Astrocyte of the spinal cord (primary cell): ENCODE data around the gene PMIS2.

ENCODE experiments used
- DNase-seq: peaks from one replicate; pipeline ENCODE4 v3.0.0; 2011; ENCODE audit warnings: low read depth, low spot score
- H3K4me3 ChIP-seq: 2 replicates; pipeline ENCODE4 v1.5.1; 2011; ENCODE audit warnings: low read depth, mild to moderate bottlenecking, low read length, moderate library complexity
- in situ Hi-C: cut with HindIII; loops from 2 replicates; pipeline ENCODE4 v1.10.0; 2017; ENCODE audit warnings: low sequenced_read_pairs
- TF ChIP-seq, protein P1 (sequence below): IDR thresholded peaks from 2 replicates; pipeline ENCODE4 v1.5.1; 2012; ENCODE audit warnings: low read depth, mild to moderate bottlenecking, low read length, inconsistent platforms

The PMIS2 gene

DNA sequence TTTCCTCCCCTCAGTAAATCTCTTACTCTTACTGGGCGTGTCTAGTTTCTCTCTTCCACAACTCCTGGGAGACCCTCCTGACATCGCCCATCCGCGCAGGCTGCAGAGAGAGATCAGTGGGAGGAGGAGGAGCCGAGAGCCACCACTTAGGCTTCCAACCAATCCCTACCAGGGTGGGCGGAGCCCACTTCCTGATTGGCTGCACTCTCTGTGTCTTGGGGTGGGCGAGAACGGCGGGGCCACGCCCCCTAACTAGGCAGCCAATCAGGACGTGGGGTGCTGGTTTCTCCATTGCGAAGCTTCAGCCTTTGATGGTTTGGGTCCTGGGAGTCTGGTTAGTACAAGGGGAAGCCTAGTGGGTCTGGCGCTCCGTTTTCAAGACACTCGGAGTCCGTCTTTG, at the start of gene PMIS2:
Gene PMIS2 (plus strand): TSS at position 326 of the 400 bp plus-strand sequence. CDS start 87 bp downstream, outside the sequence.
- no peak for DNase-seq
- no peak within 1 kb of the TSS for H3K4me3 ChIP-seq
- TF ChIP-seq, protein P1, sequence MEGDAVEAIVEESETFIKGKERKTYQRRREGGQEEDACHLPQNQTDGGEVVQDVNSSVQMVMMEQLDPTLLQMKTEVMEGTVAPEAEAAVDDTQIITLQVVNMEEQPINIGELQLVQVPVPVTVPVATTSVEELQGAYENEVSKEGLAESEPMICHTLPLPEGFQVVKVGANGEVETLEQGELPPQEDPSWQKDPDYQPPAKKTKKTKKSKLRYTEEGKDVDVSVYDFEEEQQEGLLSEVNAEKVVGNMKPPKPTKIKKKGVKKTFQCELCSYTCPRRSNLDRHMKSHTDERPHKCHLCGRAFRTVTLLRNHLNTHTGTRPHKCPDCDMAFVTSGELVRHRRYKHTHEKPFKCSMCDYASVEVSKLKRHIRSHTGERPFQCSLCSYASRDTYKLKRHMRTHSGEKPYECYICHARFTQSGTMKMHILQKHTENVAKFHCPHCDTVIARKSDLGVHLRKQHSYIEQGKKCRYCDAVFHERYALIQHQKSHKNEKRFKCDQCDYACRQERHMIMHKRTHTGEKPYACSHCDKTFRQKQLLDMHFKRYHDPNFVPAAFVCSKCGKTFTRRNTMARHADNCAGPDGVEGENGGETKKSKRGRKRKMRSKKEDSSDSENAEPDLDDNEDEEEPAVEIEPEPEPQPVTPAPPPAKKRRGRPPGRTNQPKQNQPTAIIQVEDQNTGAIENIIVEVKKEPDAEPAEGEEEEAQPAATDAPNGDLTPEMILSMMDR, result no peak
- in situ Hi-C loops, result no loop called here

DNA sequence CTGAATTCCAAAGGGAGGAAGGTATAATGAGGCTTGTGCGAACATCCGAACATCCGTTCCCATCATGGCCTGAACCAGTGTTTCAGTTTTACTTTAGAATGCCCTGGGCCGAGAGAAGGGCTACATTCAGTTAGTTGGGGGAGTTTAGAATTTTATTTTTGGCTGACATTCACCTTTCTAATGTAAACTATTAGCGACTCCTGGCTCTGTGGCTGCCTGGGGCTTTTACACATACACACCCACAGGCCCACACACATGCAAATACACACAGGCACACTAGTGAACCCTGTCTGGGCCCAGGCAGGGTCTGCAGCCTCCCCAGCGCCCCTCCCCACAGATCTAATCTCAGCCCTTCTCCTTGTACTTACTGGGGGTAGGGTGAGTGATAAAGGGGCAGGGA, 46.7 kb upstream of the PMIS2 start:
- TF ChIP-seq, protein P1, result no peak
- in situ Hi-C loops, result no loop called here
- H3K4me3 ChIP-seq, result no peak overlapping the region
- no peak for DNase-seq

DNA sequence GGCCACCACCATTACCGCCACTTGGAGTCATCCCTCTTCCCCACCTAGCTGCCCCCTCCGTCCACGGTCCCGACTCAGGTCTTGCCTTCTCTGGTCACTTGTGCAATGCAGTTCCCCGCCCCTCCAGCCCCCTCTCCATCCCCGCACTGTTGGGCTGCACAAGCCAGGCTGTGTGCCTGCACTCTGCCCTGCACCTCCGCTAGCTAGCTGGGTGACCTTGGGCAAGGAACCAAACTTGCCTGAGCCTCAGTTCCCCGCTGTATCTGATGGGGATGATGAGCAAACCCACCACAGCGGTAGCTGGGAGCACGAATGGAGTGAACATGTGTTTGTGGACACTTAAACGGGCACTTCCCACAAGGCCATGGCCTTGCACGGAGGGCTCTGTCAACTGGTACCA, 46.1 kb upstream of the PMIS2 start:
- TF ChIP-seq, protein P1, result no peak
- DNase-seq, result no peak
- in situ Hi-C loops, result no loop called here
- no peak overlapping the region for H3K4me3 ChIP-seq

DNA sequence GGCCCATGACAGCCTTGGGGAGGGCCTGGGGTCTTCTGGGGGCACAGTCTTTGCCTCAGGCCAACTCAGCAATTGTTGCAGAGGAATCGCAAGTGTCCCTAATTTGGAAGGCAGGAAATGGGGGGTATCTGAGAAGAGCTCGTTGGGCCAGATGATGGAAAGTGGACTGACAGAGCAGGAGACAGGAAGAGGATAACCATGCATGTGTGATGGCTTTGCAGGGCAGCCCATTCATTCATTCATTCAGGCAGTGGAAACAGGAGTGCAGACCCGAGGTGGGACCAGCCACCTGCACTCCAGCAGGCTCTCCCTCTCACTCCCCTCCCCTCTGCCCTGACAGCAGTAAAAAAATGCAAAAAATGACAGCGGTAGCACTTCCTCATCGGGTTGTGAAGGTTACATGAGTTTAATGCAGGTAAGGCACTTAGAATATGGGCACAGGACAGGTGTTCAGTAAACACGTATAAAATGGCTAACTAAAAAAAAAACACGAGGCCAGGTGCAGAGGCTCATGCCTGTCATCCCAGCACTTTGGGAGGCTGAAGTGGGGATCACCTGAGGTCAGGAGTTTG, 45.5 kb upstream of the PMIS2 start:
- H3K4me3 ChIP-seq, result no peak overlapping the region
- in situ Hi-C loops, result no loop called here
- TF ChIP-seq, protein P1, result no peak
- DNase-seq, result no peak

DNA sequence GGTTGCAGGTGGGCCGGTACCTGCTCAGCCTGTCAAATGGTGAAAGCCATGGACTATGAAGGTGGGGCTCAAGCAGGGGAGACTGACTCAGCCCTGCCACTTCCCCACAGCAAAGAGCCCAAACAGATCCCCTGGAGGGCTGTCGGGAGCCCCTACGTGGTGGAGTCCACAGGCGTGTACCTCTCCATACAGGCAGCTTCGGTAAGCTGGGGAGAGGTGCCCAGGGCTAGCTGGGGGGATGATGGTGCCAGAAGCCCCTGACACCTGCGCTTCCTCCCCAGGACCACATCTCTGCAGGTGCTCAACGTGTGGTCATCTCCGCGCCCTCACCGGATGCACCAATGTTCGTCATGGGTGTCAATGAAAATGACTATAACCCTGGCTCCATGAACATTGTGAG, 43.8 kb upstream of the PMIS2 start:
- H3K4me3 ChIP-seq, result no peak overlapping the region
- in situ Hi-C loops, result no loop called here
- DNase-seq, result no peak
- TF ChIP-seq, protein P1, result no peak

DNA sequence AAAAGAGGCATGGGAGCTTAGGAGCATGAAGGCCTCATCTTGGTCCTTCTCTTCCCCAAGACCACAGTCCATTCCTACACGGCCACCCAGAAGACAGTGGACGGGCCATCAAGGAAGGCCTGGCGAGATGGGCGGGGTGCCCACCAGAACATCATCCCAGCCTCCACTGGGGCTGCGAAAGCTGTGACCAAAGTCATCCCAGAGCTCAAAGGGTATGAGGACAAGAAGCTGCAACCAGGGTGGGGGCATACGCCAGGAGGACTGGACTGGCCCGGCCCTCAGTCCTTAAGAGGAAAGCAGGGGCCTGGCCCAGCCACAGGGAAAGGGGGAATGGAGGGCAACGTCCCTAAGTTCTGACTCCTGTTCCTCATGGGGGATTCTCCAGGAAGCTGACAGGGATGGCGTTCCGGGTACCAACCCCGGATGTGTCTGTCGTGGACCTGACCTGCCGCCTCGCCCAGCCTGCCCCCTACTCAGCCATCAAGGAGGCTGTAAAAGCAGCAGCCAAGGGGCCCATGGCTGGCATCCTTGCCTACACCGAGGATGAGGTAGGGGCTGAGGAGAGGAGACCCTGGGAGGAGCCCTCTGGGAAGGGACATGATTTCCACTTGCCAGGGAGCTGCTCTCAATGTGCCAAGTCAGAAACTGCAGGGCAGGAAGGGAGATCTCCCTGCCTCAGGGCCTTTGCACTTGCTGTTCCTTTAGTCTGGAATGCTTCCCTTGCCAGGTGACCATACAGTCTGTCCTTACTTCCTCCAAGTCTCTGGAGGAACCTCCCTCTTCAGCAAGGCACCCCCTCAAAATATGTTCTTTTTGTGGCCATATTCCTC, 42.5 kb upstream of the PMIS2 start:
- H3K4me3 ChIP-seq, result no peak overlapping the region
- TF ChIP-seq, protein P1, result no peak
- no peak for DNase-seq
- in situ Hi-C loops, result no loop called here
